GM10248 (cell line): Measurements from ENCODE around the gene KCNA5.

Experiments used
- CTCF ChIA-PET: fragments of 300-600 bp; sonication (Branson Sonifier 250); formaldehyde crosslinking; extraction: SDS; loops from one replicate; lab custom pipeline; 2021; ENCODE audit warnings: antibody characterized with exemption; lab: Yijun Ruan, JAX
- POLR2A ChIA-PET: fragments of 350-650 bp; sonication (Branson Sonifier 250); formaldehyde crosslinking; extraction: SDS; loops from one replicate; lab custom pipeline; 2020; ENCODE audit warnings: antibody characterized with exemption; lab: Yijun Ruan, JAX
- DNase-seq: peaks from one replicate; pipeline ENCODE4 v3.0.0; 2012; ENCODE audit errors: extremely low spot score
- TF ChIP-seq, protein P1 (sequence below): IDR thresholded peaks from 2 replicates; pipeline ENCODE4 v1.5.1; 2012; ENCODE audit warnings: mild to moderate bottlenecking, low read depth; ENCODE audit errors: extremely low read depth, missing control alignments, control extremely low read depth

Gene KCNA5

GRCh38 chr12:5094986-5095385 lies 51.3 kb downstream of the KCNA5 start:
- TF ChIP-seq, protein P1, sequence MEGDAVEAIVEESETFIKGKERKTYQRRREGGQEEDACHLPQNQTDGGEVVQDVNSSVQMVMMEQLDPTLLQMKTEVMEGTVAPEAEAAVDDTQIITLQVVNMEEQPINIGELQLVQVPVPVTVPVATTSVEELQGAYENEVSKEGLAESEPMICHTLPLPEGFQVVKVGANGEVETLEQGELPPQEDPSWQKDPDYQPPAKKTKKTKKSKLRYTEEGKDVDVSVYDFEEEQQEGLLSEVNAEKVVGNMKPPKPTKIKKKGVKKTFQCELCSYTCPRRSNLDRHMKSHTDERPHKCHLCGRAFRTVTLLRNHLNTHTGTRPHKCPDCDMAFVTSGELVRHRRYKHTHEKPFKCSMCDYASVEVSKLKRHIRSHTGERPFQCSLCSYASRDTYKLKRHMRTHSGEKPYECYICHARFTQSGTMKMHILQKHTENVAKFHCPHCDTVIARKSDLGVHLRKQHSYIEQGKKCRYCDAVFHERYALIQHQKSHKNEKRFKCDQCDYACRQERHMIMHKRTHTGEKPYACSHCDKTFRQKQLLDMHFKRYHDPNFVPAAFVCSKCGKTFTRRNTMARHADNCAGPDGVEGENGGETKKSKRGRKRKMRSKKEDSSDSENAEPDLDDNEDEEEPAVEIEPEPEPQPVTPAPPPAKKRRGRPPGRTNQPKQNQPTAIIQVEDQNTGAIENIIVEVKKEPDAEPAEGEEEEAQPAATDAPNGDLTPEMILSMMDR: no peak
- CTCF ChIA-PET: interaction anchor here (0.9 to 4.4 kb wide), 4 partner anchors 9 to 237 kb away, joined by 3 to 18 read pairs (median 3); no protein-coding TSS in a partner anchor
- DNase-seq: no peak
- POLR2A ChIA-PET: no interaction called here
